Tibial nerve (tissue), 4 donors: Measurements from ENCODE around the gene C14orf93. TPM values are rescaled to one million over a fixed set of nuclear protein-coding genes. Genes with fewer than 3 reads are reported as not detected.

Experiments
- DNase-seq, 2 donors: peaks; one replicate each; pipeline ENCODE4 v3.0.0-alpha.2; 2019; ENCODE audit warnings: low spot score in 2 of 2
- H3K27ac ChIP-seq, 4 donors: fragments of 200-600 bp; sonication (generic) in 3 of 4; one replicate each; pipeline ENCODE4 v1.5.1; 2017 to 2019; ENCODE audit warnings: mild to moderate bottlenecking in 1 of 4
- H3K27me3 ChIP-seq, 2 donors: fragments of 200-600 bp; sonication (generic) in 1 of 2; one replicate each; pipeline versions ENCODE4 v1.5.1 to v1.6.0; 2017 to 2019
- H3K36me3 ChIP-seq, 3 donors: fragments of 200-600 bp; sonication (generic); one replicate each; pipeline ENCODE4 v1.5.1; 2018 to 2019
- H3K4me1 ChIP-seq, 4 donors: fragments of 200-600 bp; sonication (generic) in 3 of 4; one replicate each; pipeline ENCODE4 v1.5.1; 2017 to 2019
- H3K4me3 ChIP-seq, 4 donors: fragments of 200-600 bp; sonication (generic) in 3 of 4; one replicate each; pipeline ENCODE4 v1.5.1; 2017 to 2019; ENCODE audit warnings: mild to moderate bottlenecking in 1 of 4, moderate library complexity in 1 of 4
- H3K9me3 ChIP-seq, 4 donors: fragments of 200-600 bp; sonication (generic) in 3 of 4; one replicate each; pipeline ENCODE4 v1.5.1; 2017 to 2019
- EP300 ChIP-seq, 2 donors: sonication (generic); formaldehyde crosslinking; IDR thresholded peaks; one replicate each; pipeline ENCODE4 v1.6.1; 2017; ENCODE audit warnings: antibody characterized with exemption in 2 of 2, mild to moderate bottlenecking in 1 of 2
- POLR2A ChIP-seq, 2 donors: fragments of 450-650 bp; IDR thresholded peaks; one replicate each; pipeline ENCODE4 v1.6.1; 2017; ENCODE audit warnings: antibody characterized with exemption in 2 of 2, mild to moderate bottlenecking in 2 of 2, moderate library complexity in 2 of 2
- WGBS, 2 donors: methylation state at CpG; one replicate each; pipeline ENCODE4 v1.1.5; 2018; 5-methylcytosine and 5-hydroxymethylcytosine counted together
- total RNA-seq, 4 donors: library from RNA; depleted of rRNA; stranded (reverse); fragments of >200 nt; gene quantifications; one replicate each; pipeline ENCODE4 v1.1.0, GENCODE V29; 2016
- TF ChIP-seq, protein P1 (sequence below), 5 experiments: fragments of 200-600 bp in 3 of 5; fragments of 450-650 bp in 2 of 5; sonication (generic) in 3 of 5; IDR thresholded peaks; one replicate each; pipeline ENCODE4 v1.5.1; 2016 to 2019; ENCODE audit warnings: antibody characterized with exemption in 5 of 5, mild to moderate bottlenecking in 3 of 5, moderate library complexity in 2 of 5

Gene C14orf93
- total RNA-seq, 4 donors from 2014 or later, result 8.4 to 18.6 (median 9.5) TPM

DNA sequence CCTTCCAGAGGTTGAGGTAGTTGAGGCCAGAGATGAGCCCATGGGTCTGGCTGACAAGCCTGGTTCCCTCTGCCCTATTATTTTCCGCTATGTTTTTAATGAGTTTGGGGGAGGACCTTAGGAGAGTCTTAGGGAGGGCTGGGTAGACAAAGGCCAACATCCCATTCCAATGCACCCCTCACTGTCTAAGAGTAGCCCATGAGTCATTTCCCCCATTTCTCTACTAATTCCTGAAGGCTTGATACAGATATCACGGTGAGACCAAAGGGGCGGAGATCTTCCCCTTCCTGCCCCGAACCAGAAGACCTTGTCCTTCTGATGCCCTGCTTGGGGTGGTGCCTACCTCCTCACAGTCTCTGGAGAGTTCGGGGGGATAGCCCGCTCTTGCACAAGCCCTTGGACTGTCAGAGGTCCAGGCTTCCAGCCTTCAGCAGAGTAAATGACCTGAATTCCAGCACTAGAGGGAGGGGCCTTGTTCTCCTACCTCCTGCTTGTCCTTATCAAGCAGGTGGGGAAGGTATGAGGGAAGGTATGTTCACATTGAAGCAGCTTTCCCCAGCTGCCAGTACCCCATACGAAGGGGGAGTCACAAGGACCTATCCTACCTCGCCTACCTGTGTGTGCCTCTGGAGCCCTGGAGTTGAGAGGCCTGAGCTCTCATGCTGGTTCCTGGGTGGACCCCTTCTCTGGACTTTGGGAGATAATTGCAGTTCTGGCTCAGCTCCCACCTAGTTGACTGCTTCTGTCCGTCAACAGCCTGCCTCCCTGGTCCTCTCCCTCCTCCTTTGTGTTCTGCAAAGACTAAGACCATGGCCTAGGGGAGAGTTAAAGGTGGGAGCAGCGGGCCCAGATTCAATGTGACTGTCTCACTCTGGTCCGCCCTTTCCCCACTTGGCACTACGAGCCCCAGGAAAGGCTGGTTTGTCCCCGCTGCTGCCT, 35.7 kb upstream of the C14orf93 start:
- H3K9me3 ChIP-seq, result no peaks in the 10 kb centered on the region
- H3K27me3 ChIP-seq, result no peaks in the 10 kb centered on the region
- no peak overlapping the region for H3K27ac ChIP-seq
- TF ChIP-seq POLR2A (IDR thresholded peaks at IDR 0.05) (no peak), EP300 (IDR thresholded peaks at IDR 0.05) (no peak)
- TF ChIP-seq, protein P1, sequence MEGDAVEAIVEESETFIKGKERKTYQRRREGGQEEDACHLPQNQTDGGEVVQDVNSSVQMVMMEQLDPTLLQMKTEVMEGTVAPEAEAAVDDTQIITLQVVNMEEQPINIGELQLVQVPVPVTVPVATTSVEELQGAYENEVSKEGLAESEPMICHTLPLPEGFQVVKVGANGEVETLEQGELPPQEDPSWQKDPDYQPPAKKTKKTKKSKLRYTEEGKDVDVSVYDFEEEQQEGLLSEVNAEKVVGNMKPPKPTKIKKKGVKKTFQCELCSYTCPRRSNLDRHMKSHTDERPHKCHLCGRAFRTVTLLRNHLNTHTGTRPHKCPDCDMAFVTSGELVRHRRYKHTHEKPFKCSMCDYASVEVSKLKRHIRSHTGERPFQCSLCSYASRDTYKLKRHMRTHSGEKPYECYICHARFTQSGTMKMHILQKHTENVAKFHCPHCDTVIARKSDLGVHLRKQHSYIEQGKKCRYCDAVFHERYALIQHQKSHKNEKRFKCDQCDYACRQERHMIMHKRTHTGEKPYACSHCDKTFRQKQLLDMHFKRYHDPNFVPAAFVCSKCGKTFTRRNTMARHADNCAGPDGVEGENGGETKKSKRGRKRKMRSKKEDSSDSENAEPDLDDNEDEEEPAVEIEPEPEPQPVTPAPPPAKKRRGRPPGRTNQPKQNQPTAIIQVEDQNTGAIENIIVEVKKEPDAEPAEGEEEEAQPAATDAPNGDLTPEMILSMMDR (IDR thresholded peaks at IDR 0.05), result no peak
- DNase-seq, result no peak
- WGBS, 2 donors, result 78 to 83% methylated on average over 13 of the region's 13 CpGs
- H3K4me1 ChIP-seq, result no peaks in the 10 kb centered on the region
- H3K36me3 ChIP-seq, result no peaks in the 10 kb centered on the region
- no peak overlapping the region for H3K4me3 ChIP-seq

DNA sequence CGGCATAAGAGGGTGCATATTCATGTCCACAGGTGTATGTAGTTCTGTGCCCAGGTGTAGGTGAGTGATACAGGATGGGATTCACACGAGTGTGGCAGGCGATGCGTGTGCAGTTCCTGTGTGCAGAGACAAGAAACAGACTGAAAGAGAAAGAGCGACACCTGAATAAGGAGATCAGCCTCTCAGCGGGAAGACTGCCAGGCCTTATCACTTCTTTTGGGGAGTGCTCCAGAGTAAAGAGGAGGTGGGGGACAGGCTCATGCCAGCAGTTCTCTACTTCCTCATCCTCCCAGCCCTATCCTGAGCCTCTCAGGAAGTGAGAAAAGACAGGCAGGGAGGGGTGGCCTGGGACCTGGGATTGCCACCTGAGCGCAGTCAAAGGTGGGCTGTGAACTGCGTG, 34.9 kb upstream of the C14orf93 start:
- Histone ChIP-seq H3K27ac (no peak overlapping the region), H3K4me1 (no peaks in the 10 kb centered on the region), H3K4me3 (no peak overlapping the region), H3K36me3 (no peaks in the 10 kb centered on the region), H3K27me3 (no peaks in the 10 kb centered on the region), H3K9me3 (no peaks in the 10 kb centered on the region)
- no peak for DNase-seq
- WGBS, 2 donors, result 84 to 87% methylated on average over 8 of the region's 8 CpGs
- TF ChIP-seq, protein P1 (IDR thresholded peaks at IDR 0.05), result no peak
- TF ChIP-seq POLR2A (IDR thresholded peaks at IDR 0.05), result no peak
- TF ChIP-seq EP300 (IDR thresholded peaks at IDR 0.05), result no peak

DNA sequence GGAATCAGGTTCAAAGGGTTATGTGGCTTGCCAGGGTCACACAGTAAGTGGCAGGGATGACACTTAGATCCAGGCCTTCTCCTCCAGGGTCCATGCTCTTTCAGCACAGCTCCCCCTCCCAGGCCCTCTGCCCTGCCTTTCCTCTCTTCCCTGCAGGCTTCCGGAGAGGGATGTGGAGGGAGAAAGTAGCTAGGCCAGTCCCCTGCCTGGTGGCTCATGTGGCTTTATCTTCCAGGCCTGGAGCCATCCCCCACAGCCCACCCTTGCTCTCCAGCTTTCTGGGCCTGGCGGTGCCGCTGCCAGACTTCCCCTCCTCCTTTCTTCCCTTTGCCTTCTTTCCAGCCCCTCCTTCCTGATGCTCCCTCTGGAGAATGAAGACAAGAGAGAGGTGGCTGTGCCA, 33.8 kb upstream of the C14orf93 start:
- Histone ChIP-seq H3K27me3 (no peaks in the 10 kb centered on the region), H3K27ac (no peak overlapping the region), H3K36me3 (no peaks in the 10 kb centered on the region), H3K9me3 (no peaks in the 10 kb centered on the region), H3K4me1 (no peaks in the 10 kb centered on the region), H3K4me3 (no peak overlapping the region)
- TF ChIP-seq EP300 (IDR thresholded peaks at IDR 0.05), result no peak
- no peak for TF ChIP-seq POLR2A (IDR thresholded peaks at IDR 0.05)
- TF ChIP-seq, protein P1 (IDR thresholded peaks at IDR 0.05), result no peak
- DNase-seq, result no peak
- WGBS, 2 donors, result 57 to 59% methylated on average over 3 of the region's 3 CpGs

DNA sequence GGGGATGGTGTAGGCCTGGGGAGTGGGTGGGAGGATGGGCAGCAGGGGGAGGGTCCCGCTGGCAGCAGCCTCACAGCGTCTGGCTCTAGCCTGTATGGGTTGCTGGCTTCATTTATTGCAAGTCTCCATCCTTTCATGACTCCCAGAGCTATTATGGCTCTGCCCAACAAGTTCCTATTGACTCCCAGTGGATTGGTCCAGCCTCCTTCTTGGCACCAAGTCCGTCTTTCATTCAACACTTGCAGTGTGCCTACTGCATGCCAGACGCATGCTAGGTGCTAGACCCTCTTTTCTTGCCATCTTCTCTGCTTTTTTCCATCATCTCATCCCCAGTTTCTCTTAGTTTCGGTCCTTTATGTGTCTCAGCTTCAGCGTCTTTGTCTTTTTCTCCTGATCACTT, 33.2 kb upstream of the C14orf93 start:
- Histone ChIP-seq H3K27ac (no peak overlapping the region), H3K27me3 (no peaks in the 10 kb centered on the region), H3K36me3 (no peaks in the 10 kb centered on the region), H3K4me3 (no peak overlapping the region), H3K4me1 (no peaks in the 10 kb centered on the region), H3K9me3 (no peaks in the 10 kb centered on the region)
- WGBS, 2 donors, result 66 to 72% methylated on average over 6 of the region's 6 CpGs
- no peak for DNase-seq
- TF ChIP-seq POLR2A (IDR thresholded peaks at IDR 0.05), result no peak
- TF ChIP-seq, protein P1 (IDR thresholded peaks at IDR 0.05), result no peak
- TF ChIP-seq EP300 (IDR thresholded peaks at IDR 0.05), result no peak

DNA sequence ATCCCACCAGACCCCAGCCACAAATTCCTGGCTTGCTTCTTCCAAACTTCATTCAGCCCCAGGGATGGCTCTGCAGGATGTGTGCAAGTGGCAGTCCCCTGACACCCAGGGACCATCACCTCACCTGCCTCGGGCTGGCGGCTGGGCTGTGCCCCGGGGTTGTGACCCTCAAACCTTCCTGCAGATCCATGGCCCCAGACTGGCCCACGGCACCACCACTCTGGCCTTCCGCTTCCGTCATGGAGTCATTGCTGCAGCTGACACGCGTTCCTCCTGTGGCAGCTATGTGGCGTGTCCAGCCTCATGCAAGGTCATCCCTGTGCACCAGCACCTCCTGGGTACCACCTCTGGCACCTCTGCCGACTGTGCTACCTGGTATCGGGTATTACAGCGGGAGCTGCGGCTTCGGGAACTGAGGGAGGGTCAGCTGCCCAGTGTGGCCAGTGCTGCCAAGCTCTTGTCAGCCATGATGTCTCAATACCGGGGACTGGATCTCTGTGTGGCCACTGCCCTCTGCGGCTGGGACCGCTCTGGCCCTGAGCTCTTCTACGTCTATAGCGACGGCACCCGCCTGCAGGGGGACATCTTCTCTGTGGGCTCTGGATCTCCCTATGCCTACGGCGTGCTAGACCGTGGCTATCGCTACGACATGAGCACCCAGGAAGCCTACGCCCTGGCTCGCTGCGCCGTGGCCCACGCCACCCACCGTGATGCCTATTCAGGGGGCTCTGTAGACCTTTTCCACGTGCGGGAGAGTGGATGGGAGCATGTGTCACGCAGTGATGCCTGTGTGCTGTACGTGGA, 32.4 kb upstream of the C14orf93 start, which contains the start of gene PSMB11:
TSS of gene PSMB11 (plus strand) at position 51 of the 804 bp plus-strand sequence. CDS start at position 65, 14 bp downstream.
- TF ChIP-seq EP300 (IDR thresholded peaks at IDR 0.05), result no peak
- Histone ChIP-seq H3K9me3 (no peaks in the 10 kb centered on the region), H3K27me3 (no peaks in the 10 kb centered on the region), H3K4me3 (no peak within 1 kb of the TSS), H3K27ac (no peak within 1 kb of the TSS), H3K36me3 (no peaks in the 10 kb centered on the region), H3K4me1 (no peaks in the 10 kb centered on the region)
- DNase-seq, result no peak
- WGBS, 2 donors, result 92 to 97% methylated on average over 29 to 30 of the region's 36 CpGs
